Natural killer cell treated with Interleukin-12 subunit alpha and Interleukin-12 subunit beta and Interleukin-15 and Interleukin-18, amount 100 ng/mL, for 72 hours (primary cell): ENCODE data around the gene REEP1. TPM values are rescaled to one million over a fixed set of nuclear protein-coding genes. Genes with fewer than 3 reads are reported as not detected.
"Not testable (repeated sequence)": the region's sequence is repeated elsewhere in the genome, so short reads cannot be mapped to it uniquely, and the experiment has no call there.

Experiments used
- ATAC-seq, 2 donors: fragments of 150-1000 bp; cut with Tn5 transposase in 1 of 2; sonication (Bioruptor Pico), chemical (Tn5 transposase) in 1 of 2; 2 replicates each; pipeline ENCODE4 v1.10.0; 2021
- DNase-seq: peaks from one replicate; pipeline ENCODE4 v3.0.0; 2022; ENCODE audit warnings: low spot score
- H3K27ac Mint-ChIP-seq, 2 donors: 1 replicate in 1 of 2; 2 replicates in 1 of 2; pipeline ENCODE4 v1.8.0; 2022; ENCODE audit warnings: mixed read lengths in 2 of 2, mild to moderate bottlenecking in 1 of 2, moderate library complexity in 1 of 2
- H3K27me3 Mint-ChIP-seq, 2 donors: 1 replicate in 1 of 2; 2 replicates in 1 of 2; pipeline ENCODE4 v1.8.0; 2022; ENCODE audit warnings: mixed read lengths in 2 of 2
- H3K36me3 Mint-ChIP-seq: one replicate; pipeline ENCODE4 v1.8.0; 2022; ENCODE audit warnings: mixed read lengths
- H3K4me1 Mint-ChIP-seq, 2 donors: 1 replicate in 1 of 2; 2 replicates in 1 of 2; pipeline ENCODE4 v1.8.0; 2022; ENCODE audit warnings: low read depth in 2 of 2, mixed read lengths in 2 of 2, mild to moderate bottlenecking in 1 of 2
- H3K4me3 Mint-ChIP-seq: one replicate; pipeline ENCODE4 v1.8.0; 2022; ENCODE audit warnings: mixed read lengths
- H3K9me3 Mint-ChIP-seq: 2 replicates; pipeline ENCODE4 v1.8.0; 2022; ENCODE audit warnings: mixed read lengths
- total RNA-seq, 2 donors: library from RNA; stranded (reverse); gene quantifications; one replicate each; pipeline ENCODE4 v1.2.3, GENCODE V29; 2022

REEP1 gene
- total RNA-seq, 2 donors from 2014 or later: not detected

GRCh38 chr2:86249579-86250391 lies 87.6 kb downstream of the REEP1 start:
- H3K4me3 Mint-ChIP-seq: no peak overlapping the region
- DNase-seq (no peak), ATAC-seq (peak in 1 of 2 donors; percentile 13)
- no peaks in the 10 kb centered on the region for H3K36me3 Mint-ChIP-seq
- no peak overlapping the region for H3K27ac Mint-ChIP-seq
- no peaks in the 10 kb centered on the region for H3K9me3 Mint-ChIP-seq
- no peaks in the 10 kb centered on the region for H3K4me1 Mint-ChIP-seq
- H3K27me3 Mint-ChIP-seq: peaks cover 7 to 8% of the 10 kb centered on the region in 2 donors

GRCh38 chr2:86249176-86249575 lies 88.2 kb downstream of the REEP1 start:
- Mint-ChIP-seq H3K4me3 (no peak overlapping the region), H3K27me3 (peaks cover 8 to 11% of the 10 kb centered on the region in 2 donors), H3K36me3 (no peaks in the 10 kb centered on the region), H3K4me1 (no peaks in the 10 kb centered on the region), H3K9me3 (no peaks in the 10 kb centered on the region), H3K27ac (no peak overlapping the region)
- ATAC-seq (no peak), DNase-seq (no peak)

- not testable (repeated sequence) for H3K27ac Mint-ChIP-seq, H3K4me3 Mint-ChIP-seq, DNase-seq, H3K4me1 Mint-ChIP-seq, ATAC-seq, H3K9me3 Mint-ChIP-seq, H3K36me3 Mint-ChIP-seq
- H3K27me3 Mint-ChIP-seq: peaks cover 5 to 19% of the 10 kb centered on the region in 2 donors
Observed at GRCh38 chr2:86245222-86245621, 92.2 kb downstream of the REEP1 start.

- not testable (repeated sequence) for H3K4me3 Mint-ChIP-seq, ATAC-seq, H3K36me3 Mint-ChIP-seq, H3K4me1 Mint-ChIP-seq, H3K9me3 Mint-ChIP-seq, H3K27ac Mint-ChIP-seq, DNase-seq
- peaks cover 5 to 19% of the 10 kb centered on the region in 2 donors for H3K27me3 Mint-ChIP-seq
Observed at GRCh38 chr2:86244781-86245180, 92.6 kb downstream of the REEP1 start.

GRCh38 chr2:86243950-86244733 lies 93.3 kb downstream of the REEP1 start:
- DNase-seq: no peak
- Mint-ChIP-seq H3K4me3 (no peak overlapping the region), H3K27ac (no peak overlapping the region), H3K4me1 (no peaks in the 10 kb centered on the region), H3K9me3 (no peaks in the 10 kb centered on the region), H3K36me3 (no peaks in the 10 kb centered on the region), H3K27me3 (peaks cover 5 to 19% of the 10 kb centered on the region in 2 donors)
- ATAC-seq: no peak

- Mint-ChIP-seq H3K9me3 (no peaks in the 10 kb centered on the region), H3K4me3 (no peak overlapping the region), H3K36me3 (no peaks in the 10 kb centered on the region), H3K27ac (no peak overlapping the region), H3K4me1 (peaks cover 5% of the 10 kb centered on the region in 2 donors), H3K27me3 (peaks cover 9 to 24% of the 10 kb centered on the region in 2 donors)
- no peak for ATAC-seq
- no peak for DNase-seq
Observed at GRCh38 chr2:86243272-86243671, 94.2 kb downstream of the REEP1 start.

- DNase-seq (no peak), ATAC-seq (no peak)
- no peaks in the 10 kb centered on the region for H3K9me3 Mint-ChIP-seq
- H3K4me1 Mint-ChIP-seq: peaks cover 6% of the 10 kb centered on the region in 2 donors
- no peak overlapping the region for H3K4me3 Mint-ChIP-seq
- peaks cover 12 to 32% of the 10 kb centered on the region in 2 donors for H3K27me3 Mint-ChIP-seq
- no peak overlapping the region for H3K27ac Mint-ChIP-seq
- H3K36me3 Mint-ChIP-seq: no peaks in the 10 kb centered on the region
Observed at GRCh38 chr2:86241611-86242010, 95.8 kb downstream of the REEP1 start.

GRCh38 chr2:86240251-86240650 lies 97.2 kb downstream of the REEP1 start:
- Mint-ChIP-seq H3K4me3 (no peak overlapping the region), H3K9me3 (no peaks in the 10 kb centered on the region), H3K4me1 (peaks cover 6% of the 10 kb centered on the region in 2 donors), H3K27me3 (peaks cover 16 to 39% of the 10 kb centered on the region in 2 donors), H3K36me3 (no peaks in the 10 kb centered on the region), H3K27ac (no peak overlapping the region)
- DNase-seq (no peak), ATAC-seq (no peak)

GRCh38 chr2:86239745-86240144 lies 97.7 kb downstream of the REEP1 start:
- Mint-ChIP-seq H3K36me3 (no peaks in the 10 kb centered on the region), H3K4me3 (no peak overlapping the region), H3K4me1 (peaks cover 6% of the 10 kb centered on the region in 2 donors), H3K9me3 (no peaks in the 10 kb centered on the region), H3K27me3 (peaks cover 16 to 39% of the 10 kb centered on the region in 2 donors), H3K27ac (no peak overlapping the region)
- ATAC-seq: no peak
- no peak for DNase-seq

- H3K36me3 Mint-ChIP-seq: no peaks in the 10 kb centered on the region
- H3K4me3 Mint-ChIP-seq: no peak overlapping the region
- no peak overlapping the region for H3K27ac Mint-ChIP-seq
- ATAC-seq (no peak), DNase-seq (no peak)
- H3K9me3 Mint-ChIP-seq: no peaks in the 10 kb centered on the region
- H3K27me3 Mint-ChIP-seq: peaks cover 16 to 36% of the 10 kb centered on the region in 2 donors
- peaks cover 6% of the 10 kb centered on the region in 2 donors for H3K4me1 Mint-ChIP-seq
Observed at GRCh38 chr2:86239326-86239725, 98.1 kb downstream of the REEP1 start.

- Mint-ChIP-seq H3K27ac (no peak overlapping the region), H3K4me1 (peaks cover 6% of the 10 kb centered on the region in 2 donors), H3K4me3 (peak overlapping the region; percentile 59), H3K36me3 (no peaks in the 10 kb centered on the region), H3K27me3 (peaks cover 23 to 36% of the 10 kb centered on the region in 2 donors), H3K9me3 (no peaks in the 10 kb centered on the region)
- DNase-seq (no peak), ATAC-seq (peak; percentile 52 to 61)
Observed at GRCh38 chr2:86238354-86238753, 99.1 kb downstream of the REEP1 start.

GRCh38 chr2:86237172-86237571 lies 100.3 kb downstream of the REEP1 start:
- DNase-seq (no peak), ATAC-seq (no peak)
- peaks cover 6% of the 10 kb centered on the region in 2 donors for H3K4me1 Mint-ChIP-seq
- no peaks in the 10 kb centered on the region for H3K9me3 Mint-ChIP-seq
- H3K36me3 Mint-ChIP-seq: no peaks in the 10 kb centered on the region
- H3K27me3 Mint-ChIP-seq: peaks cover 19 to 30% of the 10 kb centered on the region in 2 donors
- no peak overlapping the region for H3K27ac Mint-ChIP-seq
- no peak overlapping the region for H3K4me3 Mint-ChIP-seq

- Mint-ChIP-seq H3K36me3 (no peaks in the 10 kb centered on the region), H3K9me3 (no peaks in the 10 kb centered on the region), H3K27ac (no peak overlapping the region), H3K4me3 (no peak overlapping the region), H3K4me1 (peaks cover 6% of the 10 kb centered on the region in 2 donors), H3K27me3 (peaks cover 19 to 27% of the 10 kb centered on the region in 2 donors)
- DNase-seq (no peak), ATAC-seq (no peak)
Observed at GRCh38 chr2:86235196-86235980, 102.0 kb downstream of the REEP1 start.
